Ureter (tissue), 1 donor: ENCODE measurements around the gene HOXB3. TPM values are rescaled to one million over a fixed set of nuclear protein-coding genes. Genes with fewer than 3 reads are reported as not detected.
A peak's percentile ranks its signal among the peaks of the same experiment; 100 is the strongest.

Experiments
- DNase-seq: peaks from one replicate; pipeline ENCODE4 v3.0.0-alpha.2; 2020; ENCODE audit warnings: low spot score
- total RNA-seq: library from RNA; stranded (reverse); gene quantifications from one replicate; pipeline ENCODE4 v1.2.4, GENCODE V29; 2023
- donor health status: DM: yes; HTN: yes; CAD: no.

HOXB3 gene
- 179 TPM for total RNA-seq

DNA sequence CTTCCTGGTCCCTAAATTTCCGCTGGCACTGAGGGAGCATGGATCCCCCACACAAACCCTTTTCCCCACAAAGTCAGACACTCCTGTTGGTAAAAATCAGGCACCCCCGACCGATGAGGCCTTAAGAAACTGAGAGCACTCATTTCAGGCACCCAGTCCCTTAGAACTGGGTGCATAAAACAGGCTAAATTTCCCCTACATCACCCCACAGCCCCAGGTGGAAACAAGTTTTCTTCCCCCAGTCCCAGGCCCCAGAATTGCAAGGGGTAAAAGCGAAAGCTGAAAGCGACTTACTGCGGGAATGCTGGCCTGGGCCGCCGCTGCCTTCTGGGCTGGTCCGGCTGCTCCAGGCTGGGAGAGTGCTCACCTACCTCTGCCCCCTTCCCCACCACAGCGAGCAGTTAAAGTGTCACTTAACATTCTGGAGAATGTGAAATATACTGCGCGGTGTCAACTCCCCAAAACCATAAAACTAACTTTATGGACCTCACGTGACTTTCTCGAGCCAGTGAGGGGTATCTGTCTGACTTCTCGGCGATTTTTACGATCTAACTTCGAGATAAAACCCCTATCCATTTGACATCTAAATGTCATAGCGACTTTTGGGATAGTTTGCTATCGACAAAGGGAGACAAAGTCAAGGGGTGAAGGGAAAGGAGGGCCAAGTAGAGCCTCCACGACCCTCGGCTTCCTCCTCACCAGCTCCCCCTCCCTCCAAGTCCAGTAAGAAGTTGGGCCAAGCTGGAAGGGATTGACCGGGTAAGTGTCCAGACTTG lies at the start of gene HOXB3:
TSS of gene HOXB3 (minus strand) at position 411 of the 776 bp plus-strand sequence. CDS start 37,767 bp downstream, outside the sequence.
- DNase-seq = peak; percentile 50

GRCh38 chr17:48639136-48639535 lies 49.1 kb upstream of the HOXB3 start:
- no peak for DNase-seq

DNA sequence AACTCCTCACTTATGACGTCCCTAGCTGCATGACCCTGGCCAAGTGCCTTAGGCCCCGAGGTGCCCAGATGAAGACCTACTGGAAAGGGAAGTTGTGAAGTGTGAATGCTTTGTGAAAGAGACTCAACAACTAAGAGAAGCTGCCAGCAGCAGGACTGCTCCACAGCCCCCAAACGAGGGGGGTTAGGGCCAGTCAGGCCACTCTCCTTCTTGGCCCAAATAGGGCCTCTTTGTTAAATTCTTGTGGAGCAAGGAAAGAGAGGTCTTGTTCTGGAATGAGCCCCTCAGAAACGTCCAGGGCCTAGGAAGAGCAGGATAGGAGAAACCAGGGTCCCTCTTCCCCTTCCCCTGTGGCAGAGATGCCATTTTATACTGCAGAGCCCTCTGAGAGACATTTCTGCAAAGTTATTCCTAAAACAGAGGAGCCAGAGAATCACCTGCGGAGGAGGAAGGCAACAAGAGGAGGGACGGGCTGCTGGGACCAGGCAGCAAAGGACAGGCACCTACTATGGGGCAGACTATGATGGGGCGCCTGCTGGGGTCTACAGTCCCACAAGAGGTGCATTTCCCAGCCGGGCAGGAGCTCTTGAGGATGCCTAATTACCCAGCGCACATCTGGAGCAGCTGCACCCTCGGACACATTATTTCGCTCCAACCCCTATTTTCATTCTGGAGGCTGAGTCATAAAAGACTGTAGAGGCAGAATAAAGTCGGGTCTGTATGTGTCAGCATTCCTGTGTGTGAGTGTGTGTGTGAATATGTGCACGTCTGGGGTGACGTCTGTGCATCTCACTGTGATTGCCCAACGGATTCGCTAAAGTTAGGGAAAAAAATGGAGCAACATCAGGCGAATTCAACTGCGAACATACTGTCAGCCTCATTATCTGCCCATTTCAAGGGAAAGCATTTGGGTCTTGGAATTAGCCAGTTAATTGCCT lies 47.6 kb upstream of the HOXB3 start:
- DNase-seq = no peak

GRCh38 chr17:48636177-48637018 lies 46.4 kb upstream of the HOXB3 start:
- DNase-seq = peak; percentile 79

DNA sequence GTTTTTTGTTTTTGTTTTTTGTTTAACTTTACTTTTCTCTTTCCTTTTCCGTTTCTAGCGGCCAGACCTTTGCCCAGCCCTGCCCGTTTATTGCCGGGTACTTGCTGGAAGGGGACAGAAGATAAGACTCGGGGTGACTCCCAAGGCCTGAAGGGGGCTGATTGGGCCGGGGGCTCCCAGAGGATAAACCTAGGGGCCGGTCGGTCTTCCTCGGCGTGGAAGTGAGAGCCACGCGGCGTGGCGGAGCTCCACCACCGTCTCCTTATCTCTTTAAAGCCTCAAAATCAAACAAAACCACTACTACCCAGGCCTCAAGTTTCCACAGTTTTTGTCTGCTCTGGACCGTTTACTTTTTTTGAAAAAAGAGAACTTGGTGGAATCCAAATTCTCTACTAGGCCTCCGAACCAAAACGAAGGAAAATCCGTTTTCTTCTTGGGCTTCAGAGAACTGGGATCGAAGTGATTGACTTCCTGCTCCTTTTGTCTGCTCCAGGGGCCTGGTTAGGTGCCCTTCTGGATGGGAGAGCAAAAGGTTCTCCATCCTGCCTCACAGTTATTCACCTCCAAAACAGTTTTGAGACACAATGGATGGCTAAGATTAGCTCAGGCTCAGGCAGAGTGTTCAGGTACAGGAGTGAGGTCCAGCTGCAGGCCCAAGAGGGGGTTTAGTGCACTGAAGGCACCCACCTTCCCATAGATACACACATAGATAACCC lies 44.6 kb upstream of the HOXB3 start:
- peak; percentile 19 for DNase-seq

DNA sequence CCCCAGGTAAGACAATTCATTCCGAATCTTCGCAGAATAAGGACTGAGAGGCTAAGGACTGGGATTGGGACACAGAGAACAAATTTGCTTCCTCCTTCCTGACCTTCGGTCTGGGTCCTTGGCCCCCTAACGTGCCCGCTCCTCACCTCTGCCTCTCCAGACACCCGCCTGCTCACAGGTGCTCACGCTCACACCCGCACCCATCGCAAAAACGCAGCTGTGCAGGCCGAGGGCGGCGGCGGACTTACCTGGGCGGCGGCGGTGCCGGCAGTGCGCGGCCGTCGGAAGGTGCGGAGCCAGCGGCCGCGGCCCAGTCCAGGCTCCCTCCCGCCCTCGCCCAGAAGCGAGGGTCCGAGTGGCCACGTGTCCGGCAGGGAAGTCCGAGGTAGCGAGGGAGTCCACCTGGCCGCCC lies 43.2 kb upstream of the HOXB3 start:
- DNase-seq = no peak

DNA sequence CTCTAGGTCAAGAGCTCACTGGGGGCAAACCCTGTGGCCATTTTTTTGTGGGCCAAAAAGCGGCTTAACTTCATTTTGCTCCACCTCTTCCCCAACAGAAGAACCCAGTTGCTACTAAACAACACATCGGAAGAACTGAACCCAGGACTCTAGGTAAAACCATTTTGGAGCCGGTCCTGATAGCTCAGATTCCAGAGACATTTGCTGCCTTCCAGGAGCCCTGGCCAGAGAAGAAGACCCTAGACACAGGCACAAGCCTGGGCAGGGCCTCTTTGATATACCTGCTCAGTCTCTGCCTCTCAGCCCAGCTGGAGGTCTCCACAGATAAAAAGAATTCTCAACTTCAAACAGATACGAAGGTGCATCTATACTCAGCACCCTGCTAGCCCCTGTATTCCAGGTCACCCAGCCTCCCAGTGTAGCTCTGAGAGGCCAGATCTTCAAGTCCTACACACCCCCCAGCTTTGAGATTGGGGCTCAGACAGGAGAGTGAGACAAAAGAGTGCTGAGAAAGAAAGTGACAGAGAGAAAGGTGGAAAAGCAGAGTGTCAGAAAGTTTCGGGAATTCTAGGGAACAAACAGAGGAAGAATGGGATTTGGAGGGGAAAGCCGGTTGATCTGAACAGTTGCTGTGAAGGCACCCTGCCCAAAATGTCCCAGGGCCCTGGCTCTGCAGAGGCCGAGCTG lies 42.7 kb upstream of the HOXB3 start:
- DNase-seq = no peak

DNA sequence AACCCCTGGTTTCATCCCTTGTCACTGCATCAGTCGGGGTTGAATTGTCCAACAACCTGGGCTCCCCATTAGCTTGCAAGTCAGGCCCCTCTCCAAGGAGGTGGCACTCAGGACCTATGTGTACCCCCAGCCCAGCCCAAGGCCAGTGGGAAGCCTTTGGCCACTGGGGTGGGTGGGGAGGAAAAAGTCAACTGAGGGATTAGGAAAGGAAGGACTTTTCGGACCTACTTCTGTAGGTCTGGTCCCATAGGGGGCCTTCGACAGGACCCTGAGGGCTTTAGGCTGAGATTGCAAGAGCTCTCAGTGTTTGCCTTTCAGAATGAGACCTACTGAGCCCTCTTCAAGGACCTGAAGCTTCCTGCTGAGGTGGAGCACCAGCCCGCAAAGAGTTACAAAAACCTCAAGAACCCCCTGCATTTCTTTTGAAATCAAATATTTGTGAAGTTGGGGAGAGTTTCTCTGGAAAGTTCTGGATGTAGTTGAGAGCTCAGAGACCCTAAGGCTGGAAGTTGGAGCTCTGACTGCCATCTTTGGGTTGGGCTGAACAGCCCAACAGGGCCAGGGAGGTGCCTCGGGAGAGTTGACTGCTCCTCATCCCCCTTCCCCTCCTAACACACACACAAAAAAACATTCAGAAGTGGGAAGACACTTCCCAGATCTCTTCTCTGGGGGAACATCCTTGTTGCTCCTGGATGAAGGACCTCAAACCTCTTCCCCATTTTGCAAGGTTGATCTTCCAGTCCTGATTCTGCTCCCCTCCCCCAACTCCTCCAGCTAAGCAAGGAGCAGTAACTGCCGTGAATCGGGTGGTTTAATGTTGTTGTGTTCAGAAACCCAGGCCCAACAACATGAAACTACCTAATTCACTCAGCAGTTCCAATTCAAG lies 41.9 kb upstream of the HOXB3 start:
- no peak for DNase-seq

GRCh38 chr17:48630925-48631692 lies 41.1 kb upstream of the HOXB3 start:
- DNase-seq = no peak

DNA sequence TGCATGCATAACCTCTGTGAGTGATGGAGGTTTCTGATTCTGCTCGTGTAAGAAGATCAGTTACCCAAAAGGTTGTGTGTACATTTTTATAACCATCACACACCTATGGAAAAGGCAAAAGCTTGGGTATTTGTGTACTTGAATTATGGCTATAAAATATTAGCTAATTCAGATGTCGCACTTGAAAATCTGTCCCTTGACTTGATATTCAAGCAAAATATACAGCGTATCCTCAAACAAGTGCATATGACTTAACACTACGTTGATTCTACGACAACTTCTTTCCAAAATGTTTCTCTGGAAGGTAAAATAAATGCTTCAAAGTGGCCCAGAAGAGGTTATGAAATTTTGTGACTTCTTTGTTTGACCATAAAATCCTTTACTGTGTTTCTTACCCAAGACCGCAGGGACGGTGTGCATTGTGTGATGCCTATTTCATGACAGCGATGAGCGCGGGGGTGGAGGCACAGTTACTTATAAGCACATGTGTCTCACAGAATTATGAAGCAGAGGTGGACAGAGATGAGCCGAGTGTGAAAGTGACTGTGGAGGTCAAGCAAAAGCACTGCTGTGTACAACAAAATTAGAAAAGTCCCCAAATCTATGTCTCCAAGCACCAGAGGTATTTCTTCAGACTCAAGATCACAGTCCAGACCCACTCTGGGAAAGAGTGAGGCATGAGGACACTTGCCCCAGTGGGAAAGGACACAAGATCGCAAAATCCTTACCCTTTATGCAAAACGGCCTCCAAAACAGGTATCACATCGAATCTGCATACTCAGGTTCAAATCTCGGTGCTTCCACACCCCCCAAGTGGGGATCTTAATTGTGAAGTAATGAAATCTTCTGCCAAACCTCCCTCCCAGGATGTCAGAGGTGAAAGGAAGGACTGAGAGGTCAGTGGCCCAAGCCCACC lies 40.2 kb upstream of the HOXB3 start:
- no peak for DNase-seq

DNA sequence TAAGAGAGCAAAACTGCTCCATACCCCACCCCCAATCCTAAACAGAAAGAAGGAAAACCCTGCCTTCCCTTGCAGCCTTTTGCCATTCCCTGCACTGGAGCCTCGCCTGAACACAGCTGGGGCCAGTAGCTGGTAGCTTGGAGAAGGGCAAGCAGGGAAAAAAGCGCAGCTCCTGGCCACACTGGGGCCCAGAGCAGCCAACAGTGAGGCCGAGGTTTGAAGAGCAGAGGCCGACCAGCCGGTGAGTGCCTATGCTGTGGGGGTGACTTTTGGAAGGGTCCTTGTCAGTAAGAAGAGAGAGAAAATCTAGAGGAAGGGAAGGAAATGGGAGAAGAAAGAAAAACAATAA lies 39.3 kb upstream of the HOXB3 start:
- no peak for DNase-seq

DNA sequence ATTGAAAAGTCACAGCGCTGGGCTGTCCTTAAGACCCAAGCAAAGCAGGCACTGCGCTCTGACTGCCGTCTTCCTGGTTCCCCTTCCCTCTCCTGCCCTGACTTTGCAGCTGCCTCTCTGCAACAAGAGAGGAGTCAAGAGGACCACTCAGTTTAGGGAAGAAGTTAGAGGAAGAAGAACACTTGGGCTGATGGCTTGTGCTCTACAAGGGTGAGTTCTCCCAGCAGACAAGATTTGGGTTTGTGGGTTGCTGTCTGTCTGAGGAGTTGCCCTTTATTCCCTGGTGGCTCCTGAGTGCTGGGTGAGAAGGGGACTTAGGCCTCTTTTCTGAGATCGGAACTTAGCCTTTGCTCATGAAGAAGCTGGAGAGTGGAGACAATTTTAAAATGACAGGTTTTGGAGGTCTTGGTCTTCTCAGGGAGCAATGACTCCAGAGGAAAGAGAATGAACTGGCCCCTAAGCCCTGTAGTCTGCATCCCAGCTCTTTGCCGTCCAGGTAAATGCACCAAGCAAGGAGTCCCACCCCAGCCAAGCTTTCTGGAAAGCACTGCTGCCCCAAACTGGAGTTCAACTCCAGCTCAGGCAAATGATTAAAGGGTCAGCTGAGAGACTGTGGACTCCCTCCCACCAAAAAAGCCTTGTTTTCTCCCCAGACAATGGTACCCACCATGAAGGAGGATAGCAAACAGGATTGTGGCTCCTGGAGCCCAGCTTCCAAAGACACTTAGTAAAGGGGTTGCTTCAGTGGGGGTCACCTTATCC lies 38.8 kb upstream of the HOXB3 start:
- DNase-seq = no peak

DNA sequence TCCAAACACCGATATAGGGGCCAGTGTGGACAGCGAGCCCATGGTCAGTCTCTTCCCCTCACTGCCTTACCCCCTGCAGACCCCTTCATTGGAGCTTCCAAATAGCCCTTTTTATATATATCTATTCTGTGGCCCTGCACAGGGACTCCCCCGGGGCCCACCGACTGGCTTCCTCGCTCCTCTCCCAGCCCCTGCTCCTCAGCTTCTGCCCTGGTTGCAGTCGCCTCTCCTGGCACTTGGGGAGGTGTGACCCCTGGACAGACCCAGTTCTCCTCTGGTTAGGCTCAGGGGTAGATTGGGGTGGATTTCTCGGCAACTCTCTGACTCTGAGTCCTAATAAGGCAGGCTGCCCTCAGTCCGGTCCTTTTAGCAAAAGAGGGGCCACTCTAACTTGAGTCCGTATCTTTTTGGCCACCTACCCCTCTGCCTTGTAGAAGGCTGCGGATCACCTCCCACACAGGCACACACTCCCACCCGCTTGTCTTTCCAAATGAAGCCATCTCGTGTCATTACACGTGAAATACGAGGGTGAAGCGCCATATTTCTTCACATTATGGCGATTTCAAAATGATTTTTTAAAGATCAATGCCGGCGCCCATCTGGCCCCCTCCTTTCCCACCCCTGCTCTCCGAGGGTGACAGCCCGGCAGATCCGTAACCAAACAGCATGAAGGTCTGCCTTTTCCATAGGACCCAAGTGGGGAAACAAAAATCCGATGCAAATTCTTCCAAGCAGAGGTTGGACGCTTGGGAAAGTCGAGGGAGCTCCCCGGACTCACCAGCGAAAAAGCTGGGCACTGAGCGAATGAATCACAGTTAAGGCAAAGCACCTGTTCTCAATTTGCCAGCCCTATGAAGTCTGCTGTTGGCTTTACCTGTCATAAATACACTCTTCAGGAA lies 37.8 kb upstream of the HOXB3 start:
- DNase-seq = no peak

GRCh38 chr17:48627118-48627597 lies 37.1 kb upstream of the HOXB3 start:
- no peak for DNase-seq

DNA sequence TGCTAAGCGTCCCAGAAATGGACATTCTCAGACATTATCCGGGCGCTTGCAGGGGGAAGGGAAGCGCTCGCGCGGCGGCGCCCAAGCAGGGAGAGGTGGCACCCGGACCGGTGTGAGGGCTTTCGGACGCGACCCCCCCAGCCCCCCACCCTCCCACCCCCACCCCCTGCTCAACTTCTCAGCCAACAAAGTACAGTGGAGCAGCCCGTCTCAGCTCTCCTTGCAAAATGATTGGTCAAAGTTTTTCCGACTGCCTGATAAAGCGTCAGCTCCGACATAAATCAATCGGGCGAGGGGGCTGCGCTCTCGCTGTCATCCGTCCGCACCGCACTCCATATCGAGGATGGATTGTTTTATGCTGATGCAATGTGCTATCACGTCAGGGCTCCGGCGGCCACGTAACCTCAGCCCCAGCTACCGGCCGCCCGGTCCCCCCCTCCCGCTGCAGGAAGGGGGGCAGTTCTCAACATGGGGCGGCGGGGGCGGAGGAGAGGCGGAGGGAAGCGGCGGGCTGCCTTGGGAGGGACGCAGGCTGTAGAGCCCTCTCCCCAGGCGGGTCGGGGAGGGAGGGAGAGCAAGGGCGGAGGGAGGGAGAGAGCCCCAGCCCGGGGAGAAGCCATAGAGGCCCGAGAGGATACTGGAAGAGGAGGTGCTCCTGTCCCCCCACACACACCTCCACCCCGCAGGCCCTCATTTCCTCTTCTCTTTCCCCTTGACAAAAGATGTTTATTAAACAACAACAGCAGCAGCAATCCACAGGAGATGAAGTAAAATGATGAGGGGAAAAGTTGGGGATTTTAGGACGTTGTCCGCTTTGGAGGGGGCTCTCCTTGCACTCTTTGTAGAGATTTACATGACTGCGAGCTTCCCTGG lies 36.4 kb upstream of the HOXB3 start, which contains the start of gene HOXB9:
TSS of gene HOXB9 (minus strand) at position 114 of the 873 bp plus-strand sequence. CDS start at position 25, 89 bp downstream.
- DNase-seq = no peak
